ENCODE results near the gene EMP1. TPM values are rescaled to one million over a fixed set of nuclear protein-coding genes. Genes with fewer than 3 reads are reported as not detected.
A peak's percentile ranks its signal among the peaks of the same experiment; 100 is the strongest.

EMP1 gene
- total RNA-seq, 1 donor from 2014 or later: 286 TPM

- H3K4me3 ChIP-seq: no peak overlapping the region
- H3K27ac ChIP-seq: no peak overlapping the region
- no peaks in the 10 kb centered on the region for H3K9me3 ChIP-seq
- peaks cover 39% of the 10 kb centered on the region for H3K4me1 ChIP-seq
- H3K36me3 ChIP-seq: no peaks in the 10 kb centered on the region
- ATAC-seq (no peak), DNase-seq (no peak)
- intact Hi-C loops (cut with DNase I): no loop called here
- H3K27me3 ChIP-seq: no peaks in the 10 kb centered on the region
- TF ChIP-seq CTCF (IDR thresholded peaks at IDR 0.05): no peak
These were observed 21.0 kb upstream of the EMP1 start for GRCh38 chr12:13175499-13175898.

GRCh38 chr12:13176256-13176655 is 20.3 kb upstream of the EMP1 start:
- no peak for ATAC-seq
- Histone ChIP-seq H3K4me1 (peaks cover 39% of the 10 kb centered on the region), H3K27me3 (no peaks in the 10 kb centered on the region), H3K4me3 (no peak overlapping the region), H3K27ac (no peak overlapping the region), H3K36me3 (no peaks in the 10 kb centered on the region), H3K9me3 (no peaks in the 10 kb centered on the region)
- intact Hi-C loops (cut with DNase I): no loop called here
- no peak for TF ChIP-seq CTCF (IDR thresholded peaks at IDR 0.05)
- DNase-seq: no peak

GRCh38 chr12:13177373-13177772 is 19.2 kb upstream of the EMP1 start:
- ATAC-seq (no peak), DNase-seq (no peak)
- Histone ChIP-seq H3K27ac (no peak overlapping the region), H3K9me3 (no peaks in the 10 kb centered on the region), H3K4me3 (no peak overlapping the region), H3K36me3 (no peaks in the 10 kb centered on the region), H3K27me3 (no peaks in the 10 kb centered on the region), H3K4me1 (peaks cover 29% of the 10 kb centered on the region)
- TF ChIP-seq CTCF (IDR thresholded peaks at IDR 0.05): no peak
- intact Hi-C loops (cut with DNase I): no loop called here

GRCh38 chr12:13177906-13178305 is 18.6 kb upstream of the EMP1 start:
- intact Hi-C loops (cut with DNase I): no loop called here
- no peak overlapping the region for H3K4me3 ChIP-seq
- H3K36me3 ChIP-seq: no peaks in the 10 kb centered on the region
- ATAC-seq: no peak
- H3K4me1 ChIP-seq: peaks cover 28% of the 10 kb centered on the region
- no peak overlapping the region for H3K27ac ChIP-seq
- TF ChIP-seq CTCF (IDR thresholded peaks at IDR 0.05): no peak
- no peak for DNase-seq
- H3K9me3 ChIP-seq: no peaks in the 10 kb centered on the region
- H3K27me3 ChIP-seq: no peaks in the 10 kb centered on the region

- DNase-seq: no peak
- peak; percentile 39 for ATAC-seq
- intact Hi-C loops (cut with DNase I): no loop called here
These were observed 17.8 kb upstream of the EMP1 start for GRCh38 chr12:13178568-13179210.

More at GRCh38 chr12:13178568-13179210, 17.8 kb upstream of the EMP1 start:
- Histone ChIP-seq H3K4me3 (no peak overlapping the region), H3K27me3 (no peaks in the 10 kb centered on the region), H3K27ac (peak overlapping the region; percentile 66), H3K9me3 (no peaks in the 10 kb centered on the region), H3K36me3 (no peaks in the 10 kb centered on the region), H3K4me1 (peaks cover 23% of the 10 kb centered on the region)
- no peak for TF ChIP-seq CTCF (IDR thresholded peaks at IDR 0.05)

Measured in upper lobe of right lung (tissue), 1 donor.